Skin epidermis (tissue), 12 donors: ENCODE results near the gene XPNPEP2.

Source experiments
- H3K27ac ChIP-seq, 21 experiments: fragments of 200-600 bp; sonication (generic) in 11 of 21; one replicate each; pipeline ENCODE4 v1.5.0; 2020; ENCODE audit warnings: mild to moderate bottlenecking in 3 of 21, inconsistent platforms in 2 of 21, moderate library complexity in 2 of 21
- H3K4me3 ChIP-seq, 7 experiments: fragments of 200-600 bp; sonication (generic) in 2 of 7; one replicate each; pipeline ENCODE4 v1.5.0; 2020; ENCODE audit warnings: inconsistent platforms in 2 of 7, mild to moderate bottlenecking in 2 of 7, moderate library complexity in 1 of 7

The XPNPEP2 gene

DNA sequence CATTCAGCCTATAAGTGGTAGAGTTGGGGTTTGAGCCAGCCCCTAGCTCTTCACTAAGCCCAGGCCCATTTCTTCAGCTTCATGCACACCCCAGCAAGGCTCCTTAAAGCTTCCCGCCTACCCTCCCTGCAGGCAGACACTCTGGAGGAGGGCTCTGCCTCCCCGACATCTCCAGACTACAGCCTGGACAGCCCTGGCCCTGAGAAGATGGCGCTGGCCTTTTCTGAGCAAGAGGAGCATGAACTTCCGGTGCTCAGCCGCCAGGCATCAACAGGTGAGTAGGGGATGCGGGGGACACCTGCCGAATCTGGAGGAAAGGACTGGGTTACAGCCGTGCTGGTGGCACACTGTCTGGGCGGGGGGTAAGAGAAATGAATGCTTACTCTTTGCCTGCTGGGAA lies 52.0 kb downstream of the XPNPEP2 start:
- Histone ChIP-seq H3K27ac (no peak overlapping the region), H3K4me3 (no peak overlapping the region)

DNA sequence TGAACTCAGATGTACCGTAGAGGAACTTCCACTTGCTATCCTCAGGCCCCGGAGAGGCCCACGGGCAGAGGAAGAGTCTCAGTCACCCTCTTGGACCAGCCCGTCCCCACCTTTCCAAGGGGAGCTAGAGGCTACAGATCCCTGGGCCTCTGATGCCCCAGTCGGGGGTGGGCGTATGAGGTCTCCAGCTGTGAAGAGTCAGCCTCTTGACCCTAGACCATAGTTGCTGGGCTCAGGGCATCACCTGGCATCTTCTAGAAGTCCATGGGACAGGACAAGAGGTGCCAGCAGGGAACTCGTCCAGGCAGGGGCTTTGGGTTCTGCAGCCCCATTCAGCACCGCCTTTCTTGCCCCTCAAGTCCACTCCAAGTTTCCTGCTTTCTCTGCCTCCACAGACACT lies 52.6 kb downstream of the XPNPEP2 start:
- no peak overlapping the region for H3K27ac ChIP-seq
- no peak overlapping the region for H3K4me3 ChIP-seq

- no peak overlapping the region for H3K4me3 ChIP-seq
- no peak overlapping the region for H3K27ac ChIP-seq
Observed at GRCh38 chrX:129791961-129792570, 53.3 kb downstream of the XPNPEP2 start.

DNA sequence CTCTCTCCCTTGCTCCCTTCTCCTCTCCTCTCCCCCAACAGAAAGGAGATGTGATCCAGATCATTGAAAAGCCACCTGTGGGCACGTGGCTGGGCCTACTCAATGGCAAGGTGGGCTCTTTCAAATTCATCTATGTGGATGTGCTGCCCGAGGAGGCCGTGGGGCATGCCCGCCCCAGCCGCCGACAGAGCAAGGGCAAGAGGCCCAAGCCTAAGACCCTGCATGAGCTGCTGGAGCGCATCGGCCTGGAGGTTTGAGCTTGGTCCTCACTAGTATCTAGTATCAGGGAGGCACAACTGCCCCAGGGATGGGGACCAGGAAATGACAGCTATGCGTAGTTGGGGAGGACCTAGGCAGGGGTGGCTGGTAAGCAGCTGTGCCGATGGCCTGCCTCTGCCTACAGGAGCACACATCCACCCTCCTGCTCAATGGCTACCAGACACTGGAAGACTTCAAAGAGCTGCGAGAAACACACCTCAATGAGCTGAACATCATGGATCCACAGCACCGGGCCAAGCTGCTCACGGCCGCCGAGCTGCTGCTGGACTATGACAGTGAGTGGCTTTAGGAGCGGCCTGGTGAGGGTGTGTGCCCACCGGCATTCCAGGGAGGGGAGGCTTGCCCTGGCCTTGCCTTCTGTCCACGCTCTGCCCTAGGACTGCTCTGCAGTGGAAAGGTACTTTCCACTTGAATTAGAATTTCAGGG lies 54.0 kb downstream of the XPNPEP2 start:
- H3K27ac ChIP-seq, result no peak overlapping the region
- H3K4me3 ChIP-seq, result no peak overlapping the region

DNA sequence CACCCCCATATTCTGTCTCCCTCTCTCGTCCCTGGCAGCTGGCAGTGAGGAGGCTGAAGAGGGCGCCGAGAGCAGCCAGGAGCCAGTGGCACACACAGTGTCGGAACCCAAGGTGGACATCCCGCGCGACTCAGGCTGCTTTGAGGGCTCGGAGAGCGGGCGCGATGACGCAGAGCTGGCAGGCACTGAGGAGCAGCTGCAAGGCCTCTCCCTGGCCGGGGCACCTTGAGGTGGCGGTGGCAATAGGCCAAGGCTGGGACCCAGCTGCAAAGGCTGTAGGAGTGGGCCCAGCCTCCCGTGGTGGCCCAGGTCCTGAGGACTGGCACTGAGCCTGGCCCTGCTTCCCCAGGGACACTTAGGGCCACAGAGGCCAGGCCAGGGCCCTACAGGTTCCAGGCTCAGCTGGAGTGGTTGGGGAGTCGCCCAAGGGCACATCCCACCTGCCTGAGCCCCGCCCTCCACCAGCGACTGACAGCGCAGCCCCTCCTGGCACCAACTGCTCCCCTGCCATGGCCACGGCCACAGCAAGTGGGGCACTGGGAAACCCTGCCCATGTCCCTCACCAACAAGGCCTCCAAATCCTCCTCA lies 54.9 kb downstream of the XPNPEP2 start:
- no peak overlapping the region for H3K4me3 ChIP-seq
- no peak overlapping the region for H3K27ac ChIP-seq

GRCh38 chrX:129795584-129795983 lies 56.8 kb downstream of the XPNPEP2 start:
- H3K4me3 ChIP-seq, result no peak overlapping the region
- no peak overlapping the region for H3K27ac ChIP-seq

DNA sequence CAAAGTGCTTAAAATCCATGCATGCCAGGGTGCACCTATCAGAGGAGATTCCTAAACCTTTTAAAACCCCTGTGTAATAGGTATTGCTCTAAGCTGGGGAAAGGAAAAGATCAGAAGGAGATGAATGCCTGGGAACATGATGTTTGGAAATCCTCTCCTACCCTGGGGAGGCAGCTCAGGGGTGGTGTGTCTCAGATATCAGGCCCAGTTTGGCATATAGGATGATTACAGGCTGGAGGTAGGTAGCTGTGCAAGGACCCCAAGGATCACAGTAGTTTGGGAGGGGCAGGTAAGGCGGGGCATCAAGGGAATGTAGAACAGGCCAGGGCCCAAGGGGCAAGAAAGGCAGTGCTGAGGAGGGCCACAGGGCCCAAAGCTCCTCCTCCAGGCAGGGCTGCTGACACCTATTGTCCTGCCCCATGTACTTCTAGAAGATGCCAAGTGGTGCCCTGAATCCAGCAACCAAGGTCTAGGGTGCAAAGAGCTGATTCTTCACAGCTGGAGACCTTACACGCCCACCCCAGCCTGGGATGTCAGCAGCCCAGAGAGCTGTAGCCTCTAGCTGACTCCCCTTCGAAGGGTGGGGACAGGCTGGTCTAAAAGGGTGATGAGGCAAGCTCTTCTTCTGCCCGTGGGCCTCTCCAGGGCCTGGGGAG lies 58.6 kb downstream of the XPNPEP2 start:
- Histone ChIP-seq H3K4me3 (no peak overlapping the region), H3K27ac (no peak overlapping the region)

- no peak overlapping the region for H3K4me3 ChIP-seq
- no peak overlapping the region for H3K27ac ChIP-seq
Observed at GRCh38 chrX:129798456-129798855, 59.7 kb downstream of the XPNPEP2 start.

GRCh38 chrX:129798888-129799287 lies 60.1 kb downstream of the XPNPEP2 start:
- H3K27ac ChIP-seq, result no peak overlapping the region

DNA sequence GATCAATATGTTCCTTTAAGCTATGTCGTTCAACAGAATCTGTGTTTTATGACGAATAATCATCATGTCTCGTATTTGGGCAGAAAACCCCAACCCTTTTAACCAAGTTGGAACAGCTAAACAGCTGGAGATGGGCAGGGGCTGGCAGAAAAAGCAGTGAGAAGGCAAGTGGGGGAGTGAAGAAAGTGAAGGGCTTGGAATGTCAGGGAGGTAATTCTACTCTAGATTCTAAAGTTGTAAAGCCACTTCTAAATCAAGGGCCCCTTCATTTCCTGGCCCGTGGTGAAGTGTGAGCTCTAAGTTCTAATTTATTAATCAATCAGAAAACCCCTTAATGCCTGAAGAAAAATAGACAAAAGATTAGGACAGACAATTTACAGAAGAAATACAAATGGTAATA lies 61.4 kb downstream of the XPNPEP2 start:
- Histone ChIP-seq H3K4me3 (no peak overlapping the region), H3K27ac (no peak overlapping the region)

More at GRCh38 chrX:129798888-129799287, 60.1 kb downstream of the XPNPEP2 start:
- H3K4me3 ChIP-seq, result no peak overlapping the region

GRCh38 chrX:129802863-129803262 lies 64.1 kb downstream of the XPNPEP2 start:
- Histone ChIP-seq H3K27ac (no peak overlapping the region), H3K4me3 (no peak overlapping the region)

GRCh38 chrX:129804806-129805205 lies 66.0 kb downstream of the XPNPEP2 start:
- Histone ChIP-seq H3K4me3 (no peak overlapping the region), H3K27ac (no peak overlapping the region)

DNA sequence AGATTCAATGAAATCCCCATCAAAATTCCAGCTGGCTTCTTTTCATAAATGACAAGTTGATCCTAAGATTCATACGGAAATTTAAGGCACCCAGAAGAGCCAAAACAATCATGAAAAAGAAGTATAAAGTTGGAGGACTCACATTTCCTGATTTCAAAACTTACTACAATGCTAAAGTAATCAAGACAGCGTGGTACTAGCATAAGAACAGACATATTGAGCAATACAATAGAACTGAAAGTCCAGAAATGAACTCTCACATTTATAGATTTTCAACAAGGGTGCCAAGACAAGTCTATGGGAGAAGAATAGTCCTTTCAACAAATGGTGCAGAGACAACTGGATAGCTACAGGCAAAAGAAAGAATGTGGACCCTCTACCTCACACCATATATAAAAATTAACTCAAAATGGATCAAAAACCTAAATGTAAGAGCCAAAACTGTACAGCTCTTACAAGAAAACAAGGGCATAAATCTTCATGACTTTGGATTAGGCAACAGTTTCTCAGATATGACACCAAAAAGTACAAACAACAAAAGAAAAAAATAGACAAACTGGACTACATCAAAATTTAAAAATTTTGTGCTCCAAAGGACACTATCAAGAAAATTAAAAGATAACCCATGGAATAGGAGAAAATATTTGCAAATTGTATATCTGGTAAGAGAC lies 69.5 kb downstream of the XPNPEP2 start:
- no peak overlapping the region for H3K4me3 ChIP-seq
- H3K27ac ChIP-seq, result no peak overlapping the region

DNA sequence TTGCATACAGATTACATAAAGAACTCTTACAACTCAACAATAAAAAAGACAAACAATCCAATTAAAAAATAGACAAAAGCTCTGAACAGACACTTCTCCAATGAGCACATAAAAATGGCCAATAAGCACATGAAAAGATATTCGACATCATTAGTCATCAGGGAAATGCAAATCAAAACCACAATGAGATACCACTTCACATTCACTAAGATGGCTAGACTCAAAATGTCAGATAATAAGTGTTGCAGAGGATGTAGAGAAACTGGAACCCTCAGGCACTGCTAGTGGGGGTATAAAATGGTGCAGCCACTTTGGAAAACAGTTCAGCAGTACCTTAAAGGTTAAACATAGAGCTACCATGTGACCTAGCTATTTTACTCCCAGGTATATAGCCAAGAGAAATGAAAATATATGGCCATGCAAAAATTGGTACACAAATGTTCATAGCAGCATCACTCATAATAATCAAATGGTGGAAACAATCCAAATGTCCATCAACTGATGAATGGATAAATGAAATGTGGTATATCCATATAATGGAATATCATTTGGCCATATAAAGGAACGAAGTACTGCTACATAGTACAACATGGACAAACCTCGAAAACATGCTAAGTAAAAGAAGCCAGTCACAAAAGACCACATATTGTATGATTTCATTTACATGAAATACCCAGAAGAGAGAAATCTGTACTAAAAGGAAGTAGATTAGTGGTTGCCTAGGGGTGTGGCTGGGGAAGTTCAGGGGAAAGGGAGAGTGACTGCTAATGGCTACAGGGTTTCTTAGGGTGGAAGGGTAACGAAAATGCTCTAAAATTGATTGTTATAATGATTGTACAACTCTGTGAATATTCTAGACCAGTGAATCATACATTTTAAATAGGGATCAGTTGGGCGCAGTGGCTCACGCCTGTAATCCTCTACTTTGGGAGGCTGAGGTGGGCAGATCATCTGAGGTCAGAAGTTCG lies 70.3 kb downstream of the XPNPEP2 start:
- Histone ChIP-seq H3K27ac (no peak overlapping the region), H3K4me3 (no peak overlapping the region)

DNA sequence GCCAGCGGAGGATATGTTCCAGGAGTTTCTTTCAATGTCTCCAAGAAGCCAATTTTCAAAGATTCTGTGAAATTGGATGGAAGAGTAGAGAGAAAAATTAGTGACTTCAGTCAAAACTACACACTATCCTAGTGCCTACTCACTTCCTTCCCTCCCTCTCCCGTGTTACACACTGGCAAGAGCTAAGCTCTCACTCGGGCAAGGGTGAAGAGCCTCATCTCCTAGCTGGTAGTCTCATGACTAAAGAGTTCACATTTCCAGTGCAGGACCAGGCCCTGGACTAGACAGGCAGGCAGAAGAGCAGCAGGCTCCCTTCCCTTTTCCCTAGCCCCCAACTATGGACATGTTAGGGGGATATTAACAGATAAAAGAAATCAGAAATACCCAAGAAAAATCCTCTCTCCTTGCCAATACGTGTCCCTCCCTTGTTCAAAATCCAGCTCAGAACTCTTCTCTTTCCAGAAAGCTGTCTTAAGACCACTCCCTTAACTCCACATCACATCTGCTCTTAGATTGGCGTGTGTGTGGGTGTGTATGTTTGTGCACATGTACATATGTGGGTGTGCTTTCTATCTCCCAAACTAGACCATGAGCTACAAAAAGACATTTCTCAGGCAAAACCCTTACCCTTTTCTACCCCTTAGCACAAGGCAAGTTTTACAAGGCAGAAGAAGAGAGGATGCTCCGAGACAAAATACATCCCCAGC lies 75.0 kb downstream of the XPNPEP2 start:
- no peak overlapping the region for H3K27ac ChIP-seq
- H3K4me3 ChIP-seq, result no peak overlapping the region

DNA sequence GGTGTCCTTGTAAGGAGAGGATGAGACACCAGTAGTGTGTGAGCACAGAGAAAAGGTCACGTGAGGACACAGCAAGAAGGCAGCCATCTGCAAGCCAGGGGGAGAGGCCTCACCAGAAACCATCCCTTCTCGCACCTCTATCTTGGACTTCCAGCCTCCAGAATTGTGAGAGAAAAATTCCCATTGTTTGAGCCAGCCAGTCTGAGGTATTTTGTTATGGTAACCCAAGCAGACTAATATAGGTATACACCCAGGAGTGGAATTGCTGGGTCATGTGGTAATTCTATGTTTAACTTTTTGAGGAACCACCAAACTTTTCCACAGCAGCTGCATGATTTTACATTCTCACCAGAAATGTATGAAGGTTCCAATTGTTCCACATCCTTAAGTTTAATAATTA lies 79.3 kb downstream of the XPNPEP2 start:
- no peak overlapping the region for H3K4me3 ChIP-seq
- H3K27ac ChIP-seq, result no peak overlapping the region
